HepG2 (cell line): ENCODE data around the gene NXPH1. TPM values are rescaled to one million over a fixed set of nuclear protein-coding genes. Genes with fewer than 3 reads are reported as not detected.

Experiments used
- CREB3 ChIP-seq: sonication (generic); formaldehyde crosslinking; IDR thresholded peaks from 2 replicates; pipeline ENCODE4 v1.5.0; 2020; ENCODE audit warnings: missing genetic modification reagents
- MAFF ChIP-seq: IDR thresholded peaks from 2 replicates; pipeline ENCODE4 v1.6.1; 2011; ENCODE audit warnings: low read depth, low read length, improper control_type of control experiment
- RBFOX2 ChIP-seq: fragments of 200-400 bp; formaldehyde crosslinking; IDR thresholded peaks from 2 replicates; pipeline ENCODE4 v1.6.1; 2017; ENCODE audit warnings: low read depth, mild to moderate bottlenecking, low read length
- TFDP1 ChIP-seq: IDR thresholded peaks from 2 replicates; pipeline ENCODE4 v1.6.1; 2016; ENCODE audit warnings: missing compliant biosample characterization, missing genetic modification reagents, borderline replicate concordance
- ZNF142 ChIP-seq: sonication (generic); formaldehyde crosslinking; IDR thresholded peaks from 2 replicates; pipeline ENCODE4 v1.4.0; 2020; ENCODE audit warnings: missing genetic modification reagents
- ZNF549 ChIP-seq: sonication (generic); formaldehyde crosslinking; IDR thresholded peaks from 2 replicates; pipeline ENCODE4 v1.5.0; 2020; ENCODE audit warnings: missing genetic modification reagents
- ZNF879 ChIP-seq: sonication (generic); formaldehyde crosslinking; IDR thresholded peaks from 2 replicates; pipeline ENCODE4 v1.8.1; 2023; ENCODE audit warnings: missing genetic modification reagents
- polyA plus RNA-seq, 8 experiments: library from polyadenylated mRNA; depleted of rRNA in 3 of 8; stranded (reverse) in 7 of 8; unstranded in 1 of 8; fragments of >200 nt; fragmentation: Illumina TruSeq in 4 of 8; extraction: Trizol in 4 of 8; gene quantifications; 2 replicates each; pipeline versions ENCODE4 v1.2.1 to v1.2.3, GENCODE V29; 2011 to 2016; ENCODE audit warnings: low read depth in 4 of 8, missing spikeins in 1 of 8, mixed read lengths in 1 of 8; ENCODE audit not compliant: insufficient read depth in 1 of 8
- total RNA-seq, 5 experiments: library from RNA; depleted of rRNA; stranded (reverse); fragments of >200 nt; fragmentation: Illumina TruSeq; extraction: Trizol; gene quantifications; 2 replicates each; pipeline ENCODE4 v1.2.3, GENCODE V29; 2016; ENCODE audit warnings: low read depth in 1 of 5

The NXPH1 gene
- total and polyA plus RNA-seq, 2 of the 13 experiments (the other 11 are each of a cell fraction or from before 2014, with no cell fraction given): not detected

- no peak for TF ChIP-seq ZNF142 (CRISPR knock-in tag)
- TF ChIP-seq RBFOX2: no peak
- TF ChIP-seq TFDP1 (CRISPR knock-in tag): no peak
- TF ChIP-seq CREB3 (CRISPR knock-in tag): no peak
- no peak for TF ChIP-seq ZNF879 (CRISPR knock-in tag)
- TF ChIP-seq MAFF: no peak
- TF ChIP-seq ZNF549 (CRISPR knock-in tag): no peak
- TF ChIP-seq, all 625 proteins: peak for 0
These were observed 319.9 kb downstream of the NXPH1 start (continued) for GRCh38 chr7:8753355-8753754.
